Thymus (tissue), 11 donors: ENCODE measurements around the gene ABCD1. TPM values are rescaled to one million over a fixed set of nuclear protein-coding genes. Genes with fewer than 3 reads are reported as not detected.

Experiments used
- DNase-seq, 9 donors: peaks; one replicate each; pipeline ENCODE4 v3.0.0-alpha.2; 2013; ENCODE audit warnings: low spot score in 9 of 9, low read depth in 6 of 9, missing footprints in 1 of 9
- H3K27ac ChIP-seq, 2 donors: one replicate each; pipeline ENCODE4 v1.5.1; 2013; ENCODE audit warnings: control low read depth in 1 of 2, low read depth in 1 of 2, low read length in 1 of 2, mild to moderate bottlenecking in 1 of 2, moderate library complexity in 1 of 2
- H3K27me3 ChIP-seq, 2 donors: one replicate each; pipeline ENCODE4 v1.5.1; 2013; ENCODE audit warnings: low read length in 1 of 2; ENCODE audit not compliant: control insufficient read depth in 2 of 2, insufficient read depth in 1 of 2
- H3K36me3 ChIP-seq, 2 donors: one replicate each; pipeline ENCODE4 v1.5.1; 2013; ENCODE audit warnings: low read length in 1 of 2, mild to moderate bottlenecking in 1 of 2, moderate library complexity in 1 of 2; ENCODE audit not compliant: control insufficient read depth in 2 of 2, insufficient read depth in 2 of 2
- H3K4me1 ChIP-seq, 2 donors: one replicate each; pipeline ENCODE4 v1.5.1; 2013; ENCODE audit warnings: low read length in 2 of 2; ENCODE audit not compliant: control insufficient read depth in 2 of 2, insufficient read depth in 2 of 2
- H3K4me3 ChIP-seq, 2 donors: one replicate each; pipeline ENCODE4 v1.5.1; 2013; ENCODE audit warnings: low read length in 2 of 2, control low read depth in 1 of 2, mild to moderate bottlenecking in 1 of 2
- H3K9me3 ChIP-seq, 2 donors: one replicate each; pipeline ENCODE4 v1.5.1; 2013; ENCODE audit warnings: low read length in 1 of 2, mild to moderate bottlenecking in 1 of 2; ENCODE audit not compliant: control insufficient read depth in 2 of 2, insufficient read depth in 1 of 2
- WGBS: extraction: QIAGEN DNeasy Blood & Tissue Kit; methylation state at CpG from one replicate; pipeline ENCODE4 v1.1.7; 2013; 5-methylcytosine and 5-hydroxymethylcytosine counted together
- polyA plus RNA-seq: library from polyadenylated mRNA; stranded (reverse); fragments of 200-250 nt; gene quantifications from one replicate; pipeline ENCODE4 v1.2.3, GENCODE V29; 2013
- total RNA-seq: library from RNA; stranded (reverse); fragments of 120-200 nt; gene quantifications from one replicate; pipeline ENCODE4 v1.2.4, GENCODE V29; 2013
- donor health status: healthy.

Gene ABCD1
- total and polyA plus RNA-seq, 2 donors, result 4.7 to 6.8 TPM

GRCh38 chrX:153782871-153783270, 58.2 kb downstream of the ABCD1 start:
- Histone ChIP-seq H3K27me3 (peaks cover 0 to 25% of the 10 kb centered on the region in 2 donors), H3K9me3 (no peaks in the 10 kb centered on the region), H3K4me1 (no peaks in the 10 kb centered on the region), H3K4me3 (no peak overlapping the region), H3K27ac (no peak overlapping the region), H3K36me3 (peaks cover 17 to 42% of the 10 kb centered on the region in 2 donors)
- WGBS, result 97% methylated on average over 14 of the region's 14 CpGs
- no peak for DNase-seq

GRCh38 chrX:153783378-153784013, 58.8 kb downstream of the ABCD1 start:
- WGBS, result 96% methylated on average over 24 of the region's 24 CpGs
- Histone ChIP-seq H3K4me3 (no peak overlapping the region), H3K27me3 (peaks cover 0 to 25% of the 10 kb centered on the region in 2 donors), H3K4me1 (no peaks in the 10 kb centered on the region), H3K9me3 (no peaks in the 10 kb centered on the region), H3K27ac (no peak overlapping the region), H3K36me3 (peaks cover 22 to 49% of the 10 kb centered on the region in 2 donors)
- no peak for DNase-seq

DNA sequence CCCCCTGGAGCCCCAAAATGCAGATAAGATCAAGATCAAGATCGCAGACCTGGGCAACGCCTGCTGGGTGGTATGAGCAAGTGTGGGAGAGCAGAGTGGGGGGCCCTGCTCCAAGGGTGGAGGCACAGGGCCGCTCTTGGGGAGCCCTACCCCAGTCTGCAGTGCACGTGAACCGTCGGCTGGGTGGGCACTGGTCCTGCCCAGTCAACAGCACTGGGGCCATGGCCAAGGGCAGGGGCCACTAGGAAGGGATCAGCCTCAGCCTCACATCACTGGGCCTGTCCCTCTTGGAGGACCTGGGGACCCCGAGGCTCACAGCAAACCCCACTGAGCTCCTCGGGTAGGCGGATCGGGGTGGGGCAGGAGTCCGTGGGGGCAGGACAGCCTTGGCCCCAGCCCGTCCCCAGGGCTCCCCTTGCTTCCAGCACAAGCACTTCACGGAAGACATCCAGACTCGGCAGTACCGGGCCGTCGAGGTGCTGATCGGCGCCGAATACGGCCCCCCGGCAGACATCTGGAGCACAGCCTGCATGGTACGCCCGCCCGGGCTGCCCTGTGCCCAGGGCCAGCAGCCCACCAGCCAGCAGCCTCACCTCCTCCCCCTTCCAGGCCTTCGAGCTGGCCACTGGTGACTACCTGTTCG, 59.8 kb downstream of the ABCD1 start:
- no peaks in the 10 kb centered on the region for H3K9me3 ChIP-seq

DNA sequence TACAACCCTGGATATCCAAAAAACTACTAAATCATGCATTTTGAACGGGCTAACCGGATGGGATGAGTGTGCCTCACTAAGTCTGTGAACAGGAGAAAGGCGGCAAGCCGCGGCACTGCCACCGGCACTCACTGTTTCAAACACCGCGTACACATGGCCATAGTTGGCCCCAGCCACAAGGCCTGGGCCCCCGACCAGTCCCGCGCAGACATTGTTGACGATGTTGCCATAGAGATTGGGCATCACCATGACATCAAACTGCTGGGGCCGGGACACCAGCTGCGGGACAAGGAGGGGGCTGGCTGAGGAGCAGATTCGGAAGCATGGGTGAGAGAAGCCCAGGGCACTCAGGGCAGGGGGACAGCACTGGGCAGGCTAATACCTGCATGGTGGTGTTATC, 62.0 kb downstream of the ABCD1 start:
- WGBS, result 98% methylated on average over 15 of the region's 15 CpGs
- H3K36me3 ChIP-seq, result peaks cover 37 to 63% of the 10 kb centered on the region in 2 donors
- no peak overlapping the region for H3K27ac ChIP-seq
- H3K4me3 ChIP-seq, result no peak overlapping the region
- H3K27me3 ChIP-seq, result peaks cover 0 to 3% of the 10 kb centered on the region in 2 donors
- H3K9me3 ChIP-seq, result no peaks in the 10 kb centered on the region
- no peaks in the 10 kb centered on the region for H3K4me1 ChIP-seq
- DNase-seq, result no peak

More for the DNA sequence above, 59.8 kb downstream of the ABCD1 start:
- H3K4me3 ChIP-seq, result no peak overlapping the region
- H3K36me3 ChIP-seq, result peaks cover 23 to 55% of the 10 kb centered on the region in 2 donors
- H3K4me1 ChIP-seq, result no peaks in the 10 kb centered on the region
- peaks cover 0 to 25% of the 10 kb centered on the region in 2 donors for H3K27me3 ChIP-seq
- H3K27ac ChIP-seq, result no peak overlapping the region
- no peak for DNase-seq
- 95% methylated on average over 27 of the region's 27 CpGs for WGBS

DNA sequence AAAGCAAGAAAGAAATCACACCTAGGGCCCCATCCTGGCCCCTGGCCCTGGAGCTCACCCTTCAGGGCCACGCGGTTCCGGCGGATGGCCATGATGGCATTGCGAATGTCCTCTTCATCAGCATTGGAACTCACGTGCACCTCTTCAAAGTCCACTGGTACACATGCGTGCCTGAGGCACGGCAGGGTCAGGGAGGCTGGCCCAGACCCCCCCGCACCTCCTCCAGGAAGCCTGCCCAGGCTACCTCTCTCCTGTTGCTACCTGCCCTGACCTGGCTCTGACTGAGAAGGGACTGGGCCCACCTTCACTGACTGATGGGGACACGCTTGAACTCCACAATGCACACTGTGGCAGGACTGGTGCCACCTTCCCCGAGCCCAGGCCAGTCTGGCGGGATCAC, 65.0 kb downstream of the ABCD1 start:
- H3K36me3 ChIP-seq, result peaks cover 37 to 57% of the 10 kb centered on the region in 2 donors
- no peaks in the 10 kb centered on the region for H3K27me3 ChIP-seq
- H3K4me1 ChIP-seq, result peaks cover 3 to 11% of the 10 kb centered on the region in 2 donors
- 95% methylated on average over 12 of the region's 12 CpGs for WGBS
- no peak overlapping the region for H3K4me3 ChIP-seq
- no peaks in the 10 kb centered on the region for H3K9me3 ChIP-seq
- H3K27ac ChIP-seq, result no peak overlapping the region
- no peak for DNase-seq

DNA sequence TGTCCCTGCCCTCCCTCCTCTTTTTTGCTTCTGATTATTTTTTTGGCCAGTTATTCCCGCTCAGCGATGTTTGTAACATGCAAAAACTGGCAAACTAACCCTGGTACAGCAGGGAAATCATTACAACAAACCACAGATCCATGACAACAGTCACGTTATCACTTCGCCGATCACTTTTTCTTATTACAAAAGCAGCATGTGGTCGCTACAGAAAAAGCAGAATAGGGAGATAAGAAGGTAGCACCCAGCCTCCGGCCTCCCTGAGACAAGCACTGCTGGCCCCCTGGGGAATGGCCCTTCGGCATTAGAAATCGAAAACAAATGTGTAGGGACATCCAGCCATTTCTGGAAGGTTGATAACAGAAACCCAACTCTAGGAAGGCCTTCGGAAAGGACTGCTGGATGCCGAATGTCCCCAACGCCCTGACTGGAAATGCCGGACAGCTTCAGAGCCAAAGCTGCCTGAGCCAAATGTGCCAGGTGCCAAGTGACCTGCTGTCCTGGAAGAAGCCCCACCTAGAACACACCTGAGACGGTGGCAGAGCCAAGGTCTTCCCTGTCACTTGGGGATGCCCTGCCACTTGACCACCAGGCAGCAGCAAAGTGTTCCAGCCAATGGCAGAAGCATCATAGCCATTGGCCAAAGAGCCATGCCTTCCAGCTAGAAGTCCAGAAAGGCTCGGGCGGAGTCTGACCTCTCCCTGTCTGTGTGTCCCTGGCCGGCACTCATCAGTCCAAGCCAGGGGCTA, 66.6 kb downstream of the ABCD1 start:
- H3K4me1 ChIP-seq, result peaks cover 3 to 23% of the 10 kb centered on the region in 2 donors
- WGBS, result 97% methylated on average over 17 of the region's 17 CpGs
- H3K4me3 ChIP-seq, result no peak overlapping the region
- DNase-seq, result no peak
- no peak overlapping the region for H3K27ac ChIP-seq
- H3K27me3 ChIP-seq, result no peaks in the 10 kb centered on the region
- no peaks in the 10 kb centered on the region for H3K9me3 ChIP-seq
- peaks cover 33 to 40% of the 10 kb centered on the region in 2 donors for H3K36me3 ChIP-seq

DNA sequence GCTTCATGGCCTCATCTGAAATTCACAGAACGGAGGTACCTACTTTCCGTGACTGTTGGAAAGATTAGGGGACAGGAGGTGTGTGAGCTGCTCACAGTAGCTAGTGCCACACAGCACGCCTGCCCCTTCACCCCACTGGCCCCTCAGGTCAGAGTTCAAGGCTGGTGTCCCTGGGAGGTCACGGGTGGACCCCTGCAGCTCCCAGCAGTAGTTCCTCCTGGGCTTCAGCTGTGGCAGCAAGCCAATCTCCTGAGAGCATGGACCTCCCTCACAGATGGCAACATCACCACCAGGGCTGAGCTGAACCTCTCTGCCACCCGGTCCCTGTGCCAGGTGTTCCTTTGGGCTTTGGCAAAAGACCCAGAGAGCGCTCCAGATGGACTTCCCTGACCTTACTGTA, 67.7 kb downstream of the ABCD1 start:
- WGBS, result 98% methylated on average over 6 of the region's 6 CpGs
- DNase-seq, result no peak
- H3K9me3 ChIP-seq, result peaks cover 0 to 4% of the 10 kb centered on the region in 2 donors
- no peak overlapping the region for H3K27ac ChIP-seq
- H3K4me3 ChIP-seq, result no peak overlapping the region
- peaks cover 33 to 34% of the 10 kb centered on the region in 2 donors for H3K36me3 ChIP-seq
- H3K27me3 ChIP-seq, result no peaks in the 10 kb centered on the region
- peaks cover 3 to 24% of the 10 kb centered on the region in 2 donors for H3K4me1 ChIP-seq

DNA sequence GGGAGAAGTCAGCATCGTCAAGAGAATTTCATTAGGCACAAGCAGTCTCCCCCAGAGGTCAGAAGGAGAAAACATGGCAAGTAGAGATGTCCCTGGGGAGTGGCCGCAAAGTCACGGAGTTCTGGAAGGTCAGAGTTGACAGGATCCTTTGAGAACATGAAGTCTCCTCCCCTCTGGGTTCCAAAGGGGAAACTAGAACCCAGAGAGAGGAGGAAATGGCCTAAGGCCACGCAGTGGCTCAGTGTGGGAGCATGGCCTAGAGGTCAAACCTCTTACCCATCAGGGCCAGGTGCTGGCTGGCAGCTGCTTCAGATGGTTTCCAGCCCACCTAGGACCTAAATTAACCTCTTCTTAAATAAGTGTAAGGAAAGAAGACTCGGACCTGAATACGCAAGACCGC, 68.6 kb downstream of the ABCD1 start:
- Histone ChIP-seq H3K27ac (peak overlapping the region in 1 of 2 donors; percentile 18), H3K9me3 (peaks cover 0 to 7% of the 10 kb centered on the region in 2 donors), H3K27me3 (no peaks in the 10 kb centered on the region), H3K4me1 (peaks cover 3 to 24% of the 10 kb centered on the region in 2 donors), H3K36me3 (peaks cover 33% of the 10 kb centered on the region in 2 donors), H3K4me3 (peak overlapping the region; percentile 76 to 79)
- no peak for DNase-seq
- 37% methylated on average over 7 of the region's 7 CpGs for WGBS
